Amniotic stem cell (primary cell): Measurements from ENCODE around the gene WASF3.

Experiments used
- DNase-seq: peaks from one replicate; lab custom pipeline; 2025; lab: John Stamatoyannopoulos, UW

Gene WASF3

GRCh38 chr13:26681036-26681435, 123.6 kb downstream of the WASF3 start:
- DNase-seq, result no peak

GRCh38 chr13:26682606-26683005, 125.1 kb downstream of the WASF3 start:
- no peak for DNase-seq

GRCh38 chr13:26685606-26686005, 128.1 kb downstream of the WASF3 start:
- DNase-seq, result no peak

- DNase-seq, result no peak
Observed at GRCh38 chr13:26686285-26686684, 128.8 kb downstream of the WASF3 start.

GRCh38 chr13:26688286-26688685, 130.8 kb downstream of the WASF3 start:
- no peak for DNase-seq

GRCh38 chr13:26688980-26689379, 131.5 kb downstream of the WASF3 start:
- DNase-seq, result no peak

GRCh38 chr13:26693749-26694463, 136.4 kb downstream of the WASF3 start:
- DNase-seq, result no peak

- DNase-seq, result no peak
Observed at GRCh38 chr13:26694609-26695359, 137.3 kb downstream of the WASF3 start.

GRCh38 chr13:26695360-26695705, 137.8 kb downstream of the WASF3 start:
- DNase-seq, result no peak

GRCh38 chr13:26695891-26696311, 138.4 kb downstream of the WASF3 start:
- no peak for DNase-seq

- no peak for DNase-seq
Observed at GRCh38 chr13:26697069-26697955, 139.8 kb downstream of the WASF3 start.

- peak; percentile 31 for DNase-seq
Observed at GRCh38 chr13:26698392-26699196, 141.1 kb downstream of the WASF3 start.

GRCh38 chr13:26699197-26699490, 141.7 kb downstream of the WASF3 start:
- no peak for DNase-seq

GRCh38 chr13:26705536-26705935, 148.1 kb downstream of the WASF3 start:
- DNase-seq, result no peak

GRCh38 chr13:26706381-26706780, 148.9 kb downstream of the WASF3 start:
- DNase-seq, result no peak

GRCh38 chr13:26707122-26708006, 149.9 kb downstream of the WASF3 start:
- peak; percentile 9 for DNase-seq

GRCh38 chr13:26708007-26708297, 150.5 kb downstream of the WASF3 start:
- DNase-seq, result no peak

- DNase-seq, result no peak
Observed at GRCh38 chr13:26709461-26709860, 152.0 kb downstream of the WASF3 start.

- DNase-seq, result no peak
Observed at GRCh38 chr13:26710166-26710565, 152.7 kb downstream of the WASF3 start.

GRCh38 chr13:26711211-26711610, 153.7 kb downstream of the WASF3 start:
- no peak for DNase-seq

- no peak for DNase-seq
Observed at GRCh38 chr13:26713341-26713740, 155.9 kb downstream of the WASF3 start.
